Astrocyte of the spinal cord (primary cell): ENCODE results near the gene EFNA4.

Experiments used
- DNase-seq: peaks from one replicate; pipeline ENCODE4 v3.0.0; 2011; ENCODE audit warnings: low read depth, low spot score
- H3K4me3 ChIP-seq: 2 replicates; pipeline ENCODE4 v1.5.1; 2011; ENCODE audit warnings: low read depth, mild to moderate bottlenecking, low read length, moderate library complexity
- in situ Hi-C: cut with HindIII; loops from 2 replicates; pipeline ENCODE4 v1.10.0; 2017; ENCODE audit warnings: low sequenced_read_pairs
- TF ChIP-seq, protein P1 (sequence below): IDR thresholded peaks from 2 replicates; pipeline ENCODE4 v1.5.1; 2012; ENCODE audit warnings: low read depth, mild to moderate bottlenecking, low read length, inconsistent platforms

EFNA4 gene

GRCh38 chr1:155078469-155079209, 15.1 kb downstream of the EFNA4 start, which contains the start of gene EFNA3:
EFNA3 (plus strand) TSS chr1:155078837; CDS start chr1:155078942, 105 bp downstream.
- in situ Hi-C loops: no loop called here
- peak; percentile 32 for DNase-seq
- TF ChIP-seq, protein P1, sequence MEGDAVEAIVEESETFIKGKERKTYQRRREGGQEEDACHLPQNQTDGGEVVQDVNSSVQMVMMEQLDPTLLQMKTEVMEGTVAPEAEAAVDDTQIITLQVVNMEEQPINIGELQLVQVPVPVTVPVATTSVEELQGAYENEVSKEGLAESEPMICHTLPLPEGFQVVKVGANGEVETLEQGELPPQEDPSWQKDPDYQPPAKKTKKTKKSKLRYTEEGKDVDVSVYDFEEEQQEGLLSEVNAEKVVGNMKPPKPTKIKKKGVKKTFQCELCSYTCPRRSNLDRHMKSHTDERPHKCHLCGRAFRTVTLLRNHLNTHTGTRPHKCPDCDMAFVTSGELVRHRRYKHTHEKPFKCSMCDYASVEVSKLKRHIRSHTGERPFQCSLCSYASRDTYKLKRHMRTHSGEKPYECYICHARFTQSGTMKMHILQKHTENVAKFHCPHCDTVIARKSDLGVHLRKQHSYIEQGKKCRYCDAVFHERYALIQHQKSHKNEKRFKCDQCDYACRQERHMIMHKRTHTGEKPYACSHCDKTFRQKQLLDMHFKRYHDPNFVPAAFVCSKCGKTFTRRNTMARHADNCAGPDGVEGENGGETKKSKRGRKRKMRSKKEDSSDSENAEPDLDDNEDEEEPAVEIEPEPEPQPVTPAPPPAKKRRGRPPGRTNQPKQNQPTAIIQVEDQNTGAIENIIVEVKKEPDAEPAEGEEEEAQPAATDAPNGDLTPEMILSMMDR: no peak
- H3K4me3 ChIP-seq: peak within 1 kb of the TSS; percentile 18

- H3K4me3 ChIP-seq: peak overlapping the region; percentile 18
- TF ChIP-seq, protein P1: no peak
- DNase-seq: no peak
- in situ Hi-C loops: no loop called here
These were observed 15.6 kb downstream of the EFNA4 start for GRCh38 chr1:155079210-155079486.

GRCh38 chr1:155079487-155080311, 16.2 kb downstream of the EFNA4 start:
- DNase-seq: no peak
- no peak overlapping the region for H3K4me3 ChIP-seq
- in situ Hi-C loops: no loop called here
- TF ChIP-seq, protein P1: no peak

DNA sequence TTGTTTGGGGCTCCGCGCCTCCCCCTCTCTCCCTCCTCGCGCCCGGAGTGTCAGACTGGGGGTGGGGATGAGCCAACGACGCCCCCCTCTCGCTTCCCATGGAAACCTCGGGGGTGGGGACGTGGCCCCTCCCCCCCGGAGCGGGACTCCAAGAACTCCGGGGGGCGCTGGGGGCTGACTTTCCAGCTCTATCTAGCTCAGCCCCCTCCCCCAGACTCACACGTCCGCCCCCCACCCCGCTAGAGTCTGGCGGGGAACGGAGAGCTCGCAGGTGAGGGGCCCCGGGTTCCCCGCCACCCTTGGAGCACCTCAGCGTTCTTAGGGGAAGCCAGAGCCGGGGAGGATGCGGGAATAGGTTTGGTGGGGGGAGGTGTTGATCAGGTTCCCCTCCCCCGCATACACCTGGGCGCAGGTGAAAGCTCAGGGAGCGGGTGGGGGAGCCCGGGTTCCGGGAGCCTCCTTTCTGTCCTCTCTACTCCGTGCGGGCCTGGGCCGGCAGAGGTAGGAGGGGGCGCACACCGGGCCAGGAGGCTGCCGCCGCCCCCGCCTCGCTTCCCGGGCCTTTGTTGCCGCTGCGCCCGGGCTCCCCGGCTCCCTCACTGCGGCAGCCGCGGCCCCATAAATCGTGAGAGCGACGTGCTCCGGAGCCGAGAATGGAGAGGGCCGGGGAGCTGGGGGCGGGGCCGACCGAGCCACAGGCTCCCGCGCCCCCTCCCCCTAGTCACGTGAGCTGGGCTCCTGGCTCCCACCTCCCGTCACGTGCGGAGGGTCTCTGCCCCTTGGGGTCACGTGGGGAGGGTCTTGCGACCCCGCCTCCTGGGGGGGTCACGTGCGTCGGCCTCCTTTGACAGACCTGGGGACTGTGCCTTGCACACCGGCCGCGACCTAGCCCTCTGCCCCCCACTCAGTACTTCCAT, 17.0 kb downstream of the EFNA4 start:
- TF ChIP-seq, protein P1: no peak
- no peak overlapping the region for H3K4me3 ChIP-seq
- in situ Hi-C loops: no loop called here
- no peak for DNase-seq

DNA sequence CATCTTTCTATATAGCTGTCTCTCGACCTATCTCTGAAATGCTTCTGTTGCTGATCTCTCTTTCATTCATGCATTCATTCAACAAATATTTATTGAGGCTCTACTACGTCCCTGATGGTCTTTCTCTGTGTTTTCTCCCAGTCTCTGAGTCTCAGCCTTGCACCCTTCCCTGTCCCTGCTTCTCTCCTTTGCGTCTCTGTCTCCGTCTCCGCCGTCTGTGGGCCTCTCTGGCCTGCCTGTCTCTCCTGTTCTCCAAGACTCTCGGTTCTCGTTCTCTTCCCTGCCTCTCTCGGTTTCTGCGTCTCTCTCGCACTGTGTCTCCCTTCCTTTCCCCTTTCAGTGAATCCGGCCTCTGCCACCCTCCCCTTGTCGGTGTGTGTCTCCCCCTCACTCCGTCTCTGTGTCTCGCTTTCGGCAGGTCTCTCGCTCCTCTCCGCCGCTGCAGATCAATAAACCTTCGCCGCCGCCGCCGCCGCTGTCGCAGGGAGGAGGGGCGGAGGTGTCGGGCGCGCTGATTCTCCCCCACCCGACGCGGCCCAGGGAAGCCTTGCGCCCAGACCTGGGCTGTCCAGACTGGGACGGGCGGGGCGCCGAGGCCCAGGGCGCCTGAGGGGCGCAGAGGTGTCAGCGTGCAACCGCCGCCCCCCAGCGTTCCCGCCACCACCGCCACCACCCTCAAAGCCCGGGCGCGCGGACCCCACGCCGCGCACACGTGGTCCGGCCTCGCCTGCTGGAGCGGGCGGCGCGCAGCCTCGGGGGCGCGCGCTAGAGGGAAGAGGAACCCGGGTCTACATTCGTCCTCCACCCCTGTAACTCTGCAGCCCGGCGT, 18.1 kb downstream of the EFNA4 start:
- no peak for DNase-seq
- in situ Hi-C loops: no loop called here
- TF ChIP-seq, protein P1: no peak
- no peak overlapping the region for H3K4me3 ChIP-seq
